Embryonic facial prominence (tissue), 1 donor: ENCODE data around the gene RERE.
"Not testable (repeated sequence)": the region's sequence is repeated elsewhere in the genome, so short reads cannot be mapped to it uniquely, and the experiment has no call there.

ENCODE experiments used
- DNase-seq: peaks from one replicate; pipeline ENCODE4 v3.0.0-alpha.2; 2016; ENCODE audit errors: extremely low spot score

Gene RERE

GRCh38 chr1:8384088-8384487, 433.4 kb downstream of the RERE start:
- DNase-seq, result no peak

- DNase-seq, result no peak
Observed at GRCh38 chr1:8382608-8383505, 434.6 kb downstream of the RERE start.

GRCh38 chr1:8382051-8382505, 435.4 kb downstream of the RERE start:
- DNase-seq, result no peak

- DNase-seq, result no peak
Observed at GRCh38 chr1:8381618-8382017, 435.8 kb downstream of the RERE start.

GRCh38 chr1:8380310-8380709, 437.1 kb downstream of the RERE start:
- not testable (repeated sequence) for DNase-seq

GRCh38 chr1:8379513-8380186, 437.8 kb downstream of the RERE start:
- DNase-seq, result no peak

GRCh38 chr1:8378981-8379470, 438.4 kb downstream of the RERE start:
- no peak for DNase-seq

- DNase-seq, result no peak
Observed at GRCh38 chr1:8378178-8378577, 439.3 kb downstream of the RERE start.

GRCh38 chr1:8377271-8377981, 440.0 kb downstream of the RERE start:
- DNase-seq, result no peak

- DNase-seq, result no peak
Observed at GRCh38 chr1:8376358-8376840, 441.0 kb downstream of the RERE start.

- DNase-seq, result no peak
Observed at GRCh38 chr1:8374812-8375211, 442.6 kb downstream of the RERE start.

GRCh38 chr1:8374356-8374755, 443.1 kb downstream of the RERE start:
- DNase-seq, result no peak

GRCh38 chr1:8373581-8374241, 443.7 kb downstream of the RERE start:
- DNase-seq, result no peak

GRCh38 chr1:8373125-8373524, 444.3 kb downstream of the RERE start:
- DNase-seq, result no peak

GRCh38 chr1:8371372-8371991, 446.0 kb downstream of the RERE start:
- no peak for DNase-seq

- no peak for DNase-seq
Observed at GRCh38 chr1:8370905-8371315, 446.5 kb downstream of the RERE start.

GRCh38 chr1:8370046-8370881, 447.2 kb downstream of the RERE start:
- no peak for DNase-seq

GRCh38 chr1:8368956-8369639, 448.3 kb downstream of the RERE start:
- DNase-seq, result no peak

- no peak for DNase-seq
Observed at GRCh38 chr1:8367571-8368194, 449.8 kb downstream of the RERE start.
